HepG2 (cell line): ENCODE results near the gene PTH. TPM values are rescaled to one million over a fixed set of nuclear protein-coding genes. Genes with fewer than 3 reads are reported as not detected.

Experiments used
- AGO2 ChIP-seq: fragments of 200-400 bp; formaldehyde crosslinking; optimal IDR thresholded peaks from 2 replicates; pipeline ENCODE3; 2017; ENCODE audit warnings: mild to moderate bottlenecking, low read depth, low read length, moderate library complexity
- ARNT2 ChIP-seq: sonication (generic); formaldehyde crosslinking; IDR thresholded peaks from 2 replicates; pipeline ENCODE4 v1.8.0; 2022; ENCODE audit warnings: mild to moderate bottlenecking, low read depth, missing genetic modification reagents, moderate library complexity
- ATF2 ChIP-seq: sonication (generic); formaldehyde crosslinking; IDR thresholded peaks from 2 replicates; pipeline ENCODE4 v1.4.0; 2020; ENCODE audit warnings: missing genetic modification reagents
- CBFB ChIP-seq: sonication (generic); formaldehyde crosslinking; IDR thresholded peaks from 2 replicates; pipeline ENCODE4 v1.4.0; 2020; ENCODE audit warnings: missing genetic modification reagents
- CHD4 ChIP-seq: fragments of 200-600 bp; sonication (generic); IDR thresholded peaks from 2 replicates; pipeline ENCODE4 v1.7.0; 2017; ENCODE audit warnings: mild to moderate bottlenecking, low read length, borderline replicate concordance
- ETV5 ChIP-seq: IDR thresholded peaks from 2 replicates; pipeline ENCODE4 v1.6.1; 2018; ENCODE audit warnings: missing biosample characterization, missing genetic modification reagents, inconsistent platforms, borderline replicate concordance
- KDM6A ChIP-seq: IDR thresholded peaks from 2 replicates; pipeline ENCODE4 v1.6.1; 2016; ENCODE audit warnings: low read depth
- KLF13 ChIP-seq: sonication (generic); formaldehyde crosslinking; IDR thresholded peaks from 2 replicates; pipeline ENCODE4 v1.4.0; 2020; ENCODE audit warnings: mild to moderate bottlenecking, missing genetic modification reagents
- REPIN1 ChIP-seq: sonication (generic); formaldehyde crosslinking; IDR thresholded peaks from 2 replicates; pipeline ENCODE4 v1.8.0; 2022; ENCODE audit warnings: missing genetic modification reagents, low read depth, mild to moderate bottlenecking, borderline replicate concordance
- RNF219 ChIP-seq: sonication (generic); formaldehyde crosslinking; IDR thresholded peaks from 2 replicates; pipeline ENCODE4 v1.5.0; 2020; ENCODE audit warnings: mild to moderate bottlenecking, missing genetic modification reagents
- SP1 ChIP-seq, 2 experiments: fragments of 450-650 bp in 1 of 2; sonication (generic) in 1 of 2; formaldehyde crosslinking in 1 of 2; IDR thresholded peaks; 2 replicates each; pipeline versions ENCODE4 v1.4.0 to v1.6.1; 2016 to 2020; ENCODE audit warnings: missing genetic modification reagents in 1 of 2
- U2AF2 ChIP-seq: fragments of 200-400 bp; formaldehyde crosslinking; IDR thresholded peaks from 2 replicates; pipeline ENCODE4 v1.6.1; 2017; ENCODE audit warnings: low read depth, mild to moderate bottlenecking, low read length
- ZBTB4 ChIP-seq: sonication (generic); formaldehyde crosslinking; IDR thresholded peaks from 2 replicates; pipeline ENCODE4 v1.4.0; 2020; ENCODE audit warnings: missing genetic modification reagents, mild to moderate bottlenecking, borderline replicate concordance
- ZBTB49 ChIP-seq: sonication (generic); formaldehyde crosslinking; IDR thresholded peaks from 2 replicates; pipeline ENCODE4 v1.4.0; 2020; ENCODE audit warnings: missing genetic modification reagents, borderline replicate concordance
- ZNF124 ChIP-seq: sonication (generic); formaldehyde crosslinking; IDR thresholded peaks from 2 replicates; pipeline ENCODE4 v1.4.0; 2020; ENCODE audit warnings: missing genetic modification reagents
- ZNF777 ChIP-seq: sonication (generic); formaldehyde crosslinking; IDR thresholded peaks from 2 replicates; pipeline ENCODE4 v1.4.0; 2020; ENCODE audit warnings: missing genetic modification reagents
- ZNF788 ChIP-seq: sonication (generic); formaldehyde crosslinking; IDR thresholded peaks from 2 replicates; pipeline ENCODE4 v1.5.0; 2020; ENCODE audit warnings: mild to moderate bottlenecking, missing genetic modification reagents, borderline replicate concordance
- ZNF879 ChIP-seq: sonication (generic); formaldehyde crosslinking; IDR thresholded peaks from 2 replicates; pipeline ENCODE4 v1.8.1; 2023; ENCODE audit warnings: missing genetic modification reagents
- ZNF883 ChIP-seq: sonication (generic); formaldehyde crosslinking; IDR thresholded peaks from 2 replicates; pipeline ENCODE4 v1.5.1; 2020; ENCODE audit warnings: mild to moderate bottlenecking, missing genetic modification reagents; ENCODE audit errors: not compliant biosample characterization
- polyA plus RNA-seq, 8 experiments: library from polyadenylated mRNA; depleted of rRNA in 3 of 8; stranded (reverse) in 7 of 8; unstranded in 1 of 8; fragments of >200 nt; fragmentation: Illumina TruSeq in 4 of 8; extraction: Trizol in 4 of 8; gene quantifications; 2 replicates each; pipeline versions ENCODE4 v1.2.1 to v1.2.3, GENCODE V29; 2011 to 2016; ENCODE audit warnings: low read depth in 4 of 8, missing spikeins in 1 of 8, mixed read lengths in 1 of 8; ENCODE audit not compliant: insufficient read depth in 1 of 8
- total RNA-seq, 5 experiments: library from RNA; depleted of rRNA; stranded (reverse); fragments of >200 nt; fragmentation: Illumina TruSeq; extraction: Trizol; gene quantifications; 2 replicates each; pipeline ENCODE4 v1.2.3, GENCODE V29; 2016; ENCODE audit warnings: low read depth in 1 of 5

Gene PTH
- total and polyA plus RNA-seq, 2 of the 13 experiments (the other 11 are each of a cell fraction or from before 2014, with no cell fraction given): not detected

- TF ChIP-seq ETV5 (CRISPR knock-in tag) (peak; percentile 30; the same call in 1 of the 2 replicates), SP1 (IDR thresholded peaks at IDR 0.05) (peak; percentile 91), SP1 (CRISPR knock-in tag; IDR thresholded peaks at IDR 0.05) (peak; percentile 76; the same call in 1 of the 2 replicates), ZNF777 (CRISPR knock-in tag) (no peak), ZBTB49 (CRISPR knock-in tag) (peak; percentile 51; the same call in 1 of the 2 replicates), ZNF879 (peak; percentile 87; the same call in 1 of the 2 replicates), KDM6A (CRISPR knock-in tag) (no peak), ZNF788 (CRISPR knock-in tag) (peak; percentile 38; the same call in 1 of the 2 replicates), AGO2 (no peak), CHD4 (no peak), CBFB (peak; percentile 59; the same call in 1 of the 2 replicates), ATF2 (CRISPR knock-in tag) (peak; percentile 76), ARNT2 (CRISPR knock-in tag) (peak; percentile 98; the same call in 1 of the 2 replicates), KLF13 (CRISPR knock-in tag) (no peak), RNF219 (CRISPR knock-in tag) (no peak), ZNF883 (CRISPR knock-in tag) (peak; percentile 68), ZBTB4 (no peak; the same call in none of the 2 replicates), ZNF124 (peak; percentile 74; the same call in 1 of the 2 replicates), REPIN1 (CRISPR knock-in tag) (peak; percentile 80; the same call in 1 of the 2 replicates), U2AF2 (no peak)
Measured at GRCh38 chr11:13462901-13463778, 32.7 kb downstream of the PTH start, which contains the start of gene BTBD10 (continued).
